Stimulated activated CD8-positive, alpha-beta memory T cell treated with anti-CD3 and anti-CD28 coated beads, Interleukin-7, amount 100 ng/mL, for 24 hours (primary cell): Measurements from ENCODE around the gene GNG7.
"Not testable (repeated sequence)": the region's sequence is repeated elsewhere in the genome, so short reads cannot be mapped to it uniquely, and the experiment has no call there.

Source experiments
- DNase-seq: peaks from one replicate; pipeline ENCODE4 v3.0.0-alpha.2; 2020; ENCODE audit warnings: low read depth

Gene GNG7

GRCh38 chr19:2507109-2507508 lies 195.4 kb downstream of the GNG7 start:
- DNase-seq = no peak

GRCh38 chr19:2506656-2507055 lies 195.8 kb downstream of the GNG7 start:
- not testable (repeated sequence) for DNase-seq

- DNase-seq = peak; percentile 46
These were observed 198.9 kb downstream of the GNG7 start for GRCh38 chr19:2503521-2504109.

GRCh38 chr19:2500841-2501261 lies 201.6 kb downstream of the GNG7 start:
- no peak for DNase-seq

GRCh38 chr19:2500156-2500555 lies 202.3 kb downstream of the GNG7 start:
- DNase-seq = no peak

- DNase-seq = no peak
These were observed 205.3 kb downstream of the GNG7 start for GRCh38 chr19:2497186-2497585.

GRCh38 chr19:2495651-2496316 lies 206.7 kb downstream of the GNG7 start:
- DNase-seq = no peak

- no peak for DNase-seq
These were observed 207.3 kb downstream of the GNG7 start for GRCh38 chr19:2495130-2495641.

GRCh38 chr19:2494447-2495129 lies 207.9 kb downstream of the GNG7 start:
- no peak for DNase-seq

GRCh38 chr19:2494084-2494446 lies 208.4 kb downstream of the GNG7 start:
- no peak for DNase-seq

GRCh38 chr19:2493448-2493847 lies 209.0 kb downstream of the GNG7 start:
- DNase-seq = not testable (repeated sequence)

GRCh38 chr19:2492870-2493269 lies 209.6 kb downstream of the GNG7 start:
- no peak for DNase-seq

- no peak for DNase-seq
These were observed 211.2 kb downstream of the GNG7 start for GRCh38 chr19:2491130-2491801.

- DNase-seq = no peak
These were observed 211.8 kb downstream of the GNG7 start for GRCh38 chr19:2490659-2491058.

- no peak for DNase-seq
These were observed 213.4 kb downstream of the GNG7 start for GRCh38 chr19:2488942-2489731.

GRCh38 chr19:2488405-2488941 lies 214.0 kb downstream of the GNG7 start:
- no peak for DNase-seq

GRCh38 chr19:2487842-2488241 lies 214.7 kb downstream of the GNG7 start:
- no peak for DNase-seq

- DNase-seq = no peak
These were observed 215.4 kb downstream of the GNG7 start for GRCh38 chr19:2487090-2487489.

- no peak for DNase-seq
These were observed 217.1 kb downstream of the GNG7 start for GRCh38 chr19:2485428-2485827.

- no peak for DNase-seq
These were observed 218.1 kb downstream of the GNG7 start for GRCh38 chr19:2484178-2484937.
